ENCODE results near the gene DIPK2A. TPM values are rescaled to one million over a fixed set of nuclear protein-coding genes. Genes with fewer than 3 reads are reported as not detected.

Gene DIPK2A
- total RNA-seq, 2 donors from 2014 or later = 40.5 to 42.5 TPM

- H3K9me3 Mint-ChIP-seq = peaks cover 13% of the 10 kb centered on the region
- Histone ChIP-seq H3K27me3 (ENCODE audit: control insufficient read depth, insufficient read depth, low read length, poor library complexity, severe bottlenecking) (no peaks in the 10 kb centered on the region), H3K36me3 (ENCODE audit: control insufficient read depth, insufficient read depth, low read length) (no peaks in the 10 kb centered on the region), H3K4me1 (ENCODE audit: control insufficient read depth, insufficient read depth, low read length) (no peaks in the 10 kb centered on the region), H3K27ac (ENCODE audit: low read depth, low read length) (no peak overlapping the region), H3K9me3 (ENCODE audit: control insufficient read depth, low read length) (no peaks in the 10 kb centered on the region), H3K4me3 (ENCODE audit: low read length) (no peak overlapping the region), H3K9ac (ENCODE audit: extremely low read depth, low read length, poor library complexity, severe bottlenecking) (no peak overlapping the region)
- H3K27me3 Mint-ChIP-seq (ENCODE audit: insufficient read depth) = no peaks in the 10 kb centered on the region
- no peak overlapping the region for H3K4me3 Mint-ChIP-seq
- 86% methylated on average over 1 of the region's 1 CpG; no CpG with 5 or more reads in 1 of the 2 experiments for WGBS, 2 experiments (ENCODE audit: insufficient coverage in 1 of 2, insufficient read length in 1 of 2)
- no peaks in the 10 kb centered on the region for H3K36me3 Mint-ChIP-seq (ENCODE audit: low read depth)
- no peak overlapping the region for H3K27ac Mint-ChIP-seq
- TF ChIP-seq CTCF (conservative IDR thresholded peaks at IDR 0.05) = no peak
- H3K4me1 Mint-ChIP-seq = no peaks in the 10 kb centered on the region
- no peak for DNase-seq
Measured at GRCh38 chr3:144018776-144019175, 47.2 kb downstream of the DIPK2A start.

Other genes with a start within 250 kb of the DIPK2A start
- gene SLC9A9, start 123.4 kb upstream of the DIPK2A start, total RNA-seq = 1 to 10 TPM; 1.3 to 3.7 TPM